Measurements from ENCODE around the gene PDRG1.

PDRG1 gene

DNA sequence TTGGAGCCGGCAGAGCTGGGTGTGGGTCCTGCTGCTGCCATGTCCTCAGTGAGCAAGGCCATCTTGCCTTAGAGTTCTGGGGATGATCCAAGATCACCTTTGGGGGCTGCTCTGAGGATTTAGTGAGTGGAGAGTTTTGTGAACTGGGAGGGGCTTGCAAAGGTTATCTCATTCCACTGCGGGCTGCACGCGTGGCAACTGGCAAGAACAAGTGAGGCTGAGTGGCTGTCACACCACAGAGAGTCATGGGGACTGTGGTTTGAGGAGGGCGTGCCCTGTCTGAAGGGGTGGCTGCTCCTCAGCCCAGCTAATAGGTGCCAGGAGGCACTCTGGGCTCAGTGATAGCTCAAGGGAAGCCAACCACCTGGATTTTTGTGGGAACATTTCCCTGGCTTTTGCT, 43.8 kb downstream of the PDRG1 start:
- TF ChIP-seq, protein P1, sequence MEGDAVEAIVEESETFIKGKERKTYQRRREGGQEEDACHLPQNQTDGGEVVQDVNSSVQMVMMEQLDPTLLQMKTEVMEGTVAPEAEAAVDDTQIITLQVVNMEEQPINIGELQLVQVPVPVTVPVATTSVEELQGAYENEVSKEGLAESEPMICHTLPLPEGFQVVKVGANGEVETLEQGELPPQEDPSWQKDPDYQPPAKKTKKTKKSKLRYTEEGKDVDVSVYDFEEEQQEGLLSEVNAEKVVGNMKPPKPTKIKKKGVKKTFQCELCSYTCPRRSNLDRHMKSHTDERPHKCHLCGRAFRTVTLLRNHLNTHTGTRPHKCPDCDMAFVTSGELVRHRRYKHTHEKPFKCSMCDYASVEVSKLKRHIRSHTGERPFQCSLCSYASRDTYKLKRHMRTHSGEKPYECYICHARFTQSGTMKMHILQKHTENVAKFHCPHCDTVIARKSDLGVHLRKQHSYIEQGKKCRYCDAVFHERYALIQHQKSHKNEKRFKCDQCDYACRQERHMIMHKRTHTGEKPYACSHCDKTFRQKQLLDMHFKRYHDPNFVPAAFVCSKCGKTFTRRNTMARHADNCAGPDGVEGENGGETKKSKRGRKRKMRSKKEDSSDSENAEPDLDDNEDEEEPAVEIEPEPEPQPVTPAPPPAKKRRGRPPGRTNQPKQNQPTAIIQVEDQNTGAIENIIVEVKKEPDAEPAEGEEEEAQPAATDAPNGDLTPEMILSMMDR (IDR thresholded peaks at IDR 0.05; ENCODE audit: insufficient read depth, low read depth, low read length, missing control alignments), result no peak
- no peak overlapping the region for H3K4me3 ChIP-seq (ENCODE audit: low read length)
- DNase-seq (ENCODE audit: low read depth), result no peak

DNA sequence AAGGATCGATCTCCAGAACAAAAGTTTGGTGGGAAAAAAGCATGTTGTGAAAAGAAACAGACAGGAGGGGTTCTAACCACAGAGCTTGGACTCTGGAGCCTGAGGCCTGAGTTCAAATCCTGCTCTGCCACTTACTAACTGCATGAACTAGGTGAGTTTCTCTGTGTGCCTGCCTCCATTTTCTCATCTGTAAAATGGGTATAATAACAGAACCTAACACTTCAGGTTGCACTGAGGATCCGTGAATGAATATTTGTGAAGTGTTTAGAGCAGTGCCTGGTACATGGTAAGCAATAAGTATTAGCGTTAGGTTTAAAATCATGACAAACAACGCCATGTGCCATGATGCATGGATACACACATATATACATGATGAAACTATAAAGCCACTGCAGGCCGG, 44.8 kb downstream of the PDRG1 start:
- TF ChIP-seq, protein P1 (IDR thresholded peaks at IDR 0.05; ENCODE audit: insufficient read depth, low read depth, low read length, missing control alignments), result no peak
- no peak for DNase-seq (ENCODE audit: low read depth)
- no peak overlapping the region for H3K4me3 ChIP-seq (ENCODE audit: low read length)

DNA sequence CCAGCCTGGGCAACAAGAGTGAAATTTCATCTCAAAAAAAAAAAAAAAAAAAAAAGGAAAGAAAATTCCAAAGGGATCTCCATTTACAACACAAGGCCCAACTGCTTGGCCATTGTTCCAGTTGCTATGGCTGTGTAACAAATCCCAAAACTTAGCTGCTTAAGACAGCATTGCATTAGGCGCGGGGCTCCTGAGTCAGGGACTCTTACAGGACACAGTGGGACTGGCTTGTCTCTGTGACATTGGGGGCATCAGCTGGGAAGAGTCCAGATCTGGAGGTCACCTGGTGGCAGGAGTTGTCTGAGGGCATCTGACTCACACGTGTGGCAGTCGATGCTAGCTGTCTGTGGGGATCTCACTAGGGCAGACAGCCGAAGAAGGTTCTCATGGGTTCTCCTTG, 45.8 kb downstream of the PDRG1 start:
- no peak for DNase-seq (ENCODE audit: low read depth)
- TF ChIP-seq, protein P1 (IDR thresholded peaks at IDR 0.05; ENCODE audit: insufficient read depth, low read depth, low read length, missing control alignments), result no peak
- H3K4me3 ChIP-seq (ENCODE audit: low read length), result no peak overlapping the region

DNA sequence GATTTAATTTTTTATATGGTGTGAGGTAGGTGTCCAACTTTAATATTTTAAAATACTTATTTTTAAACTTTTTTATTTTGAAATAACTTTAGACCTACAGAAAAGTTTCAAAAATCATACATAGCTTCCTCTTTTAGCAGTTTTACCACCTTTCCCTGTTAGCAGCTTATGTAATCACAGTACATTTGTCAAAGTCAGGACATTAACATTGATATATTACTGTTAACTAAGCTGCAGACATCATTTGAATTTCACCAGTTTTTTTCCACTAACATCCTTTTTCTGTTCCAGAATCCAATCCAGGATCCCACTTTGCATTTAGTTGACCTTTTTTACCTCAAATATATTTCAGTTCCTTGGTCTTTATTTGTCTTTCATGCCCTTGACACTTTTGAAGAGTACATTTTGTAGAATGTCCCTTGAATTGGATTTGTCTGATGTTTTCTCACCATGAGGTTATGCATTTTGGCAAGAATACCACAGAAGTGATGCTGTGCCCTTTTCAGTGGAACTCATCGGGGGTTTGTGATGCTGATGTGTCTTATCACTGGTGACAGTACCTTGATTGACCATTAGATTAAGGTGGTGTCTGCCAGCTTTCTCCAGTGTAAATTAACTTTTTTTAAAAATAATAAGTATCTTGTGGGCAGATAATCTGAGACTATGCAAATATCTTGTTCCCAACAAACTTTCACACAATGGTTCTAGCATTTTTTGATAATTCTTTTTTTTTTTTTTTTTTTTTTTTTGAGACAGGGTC, 48.0 kb downstream of the PDRG1 start:
- H3K4me3 ChIP-seq (ENCODE audit: low read length), result no peak overlapping the region
- TF ChIP-seq, protein P1 (IDR thresholded peaks at IDR 0.05; ENCODE audit: insufficient read depth, low read depth, low read length, missing control alignments), result no peak
- DNase-seq (ENCODE audit: low read depth), result no peak

DNA sequence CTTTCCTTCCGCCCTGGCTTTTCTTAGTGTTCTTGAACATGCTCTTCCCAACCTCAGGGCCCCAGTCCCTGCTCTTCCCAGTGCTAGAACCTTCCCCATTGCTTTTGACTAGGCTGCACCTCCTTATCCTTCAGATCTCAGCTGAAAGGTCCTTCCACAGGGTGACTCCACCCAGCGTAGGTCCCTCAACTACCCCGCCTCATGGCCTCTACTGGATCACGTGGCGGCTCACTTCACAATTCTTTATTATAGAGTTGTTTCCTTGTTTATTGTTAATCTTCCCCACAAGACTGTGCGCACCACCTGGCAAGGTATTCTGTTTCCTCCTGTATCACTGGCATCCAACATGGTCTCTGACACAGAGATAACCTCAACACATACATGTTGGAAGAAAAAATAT, 50.2 kb downstream of the PDRG1 start:
- TF ChIP-seq, protein P1 (IDR thresholded peaks at IDR 0.05; ENCODE audit: insufficient read depth, low read depth, low read length, missing control alignments), result no peak
- DNase-seq (ENCODE audit: low read depth), result no peak
- no peak overlapping the region for H3K4me3 ChIP-seq (ENCODE audit: low read length)

DNA sequence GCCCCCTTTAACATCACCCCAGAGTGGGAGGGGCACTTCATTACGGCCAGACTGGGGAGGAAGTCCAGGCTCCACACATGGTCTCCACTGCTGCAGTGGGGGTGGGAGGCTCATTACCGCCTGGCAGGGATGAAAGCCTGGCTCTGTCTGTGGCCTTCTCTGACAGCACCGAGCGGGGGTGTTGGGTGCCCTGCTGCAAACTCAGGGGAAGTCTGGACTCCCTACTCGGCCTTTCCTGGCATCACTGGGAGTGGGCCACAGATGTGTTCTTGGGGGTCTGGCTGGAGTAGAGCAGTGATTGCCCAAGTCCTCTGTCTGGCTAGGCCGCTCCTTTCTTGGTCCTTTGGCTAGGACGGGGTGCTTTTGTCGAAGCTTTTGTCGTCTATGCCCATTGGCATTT, 54.3 kb downstream of the PDRG1 start:
- TF ChIP-seq, protein P1 (IDR thresholded peaks at IDR 0.05; ENCODE audit: insufficient read depth, low read depth, low read length, missing control alignments), result no peak
- H3K4me3 ChIP-seq (ENCODE audit: low read length), result no peak overlapping the region
- DNase-seq (ENCODE audit: low read depth), result no peak

DNA sequence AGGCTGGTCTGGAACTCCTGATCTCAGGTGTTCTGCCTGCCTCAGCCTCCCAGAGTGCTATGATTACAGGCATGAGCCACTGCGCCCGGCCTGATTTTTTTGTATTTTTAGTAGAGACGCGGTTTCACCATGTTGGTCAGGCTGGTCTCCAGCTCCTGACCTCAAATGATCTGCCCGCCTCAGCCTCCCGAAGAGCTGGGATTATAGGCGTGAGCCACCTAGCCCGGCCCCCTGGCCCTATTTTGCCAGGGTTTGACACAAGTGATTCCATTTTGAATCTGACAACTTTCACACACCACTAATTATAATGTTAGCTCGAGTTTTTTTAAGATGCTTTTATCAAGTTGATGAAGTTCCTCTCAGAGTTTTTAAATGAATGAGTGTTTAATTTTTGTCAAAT, 55.8 kb downstream of the PDRG1 start:
- DNase-seq (ENCODE audit: low read depth), result no peak
- TF ChIP-seq, protein P1 (IDR thresholded peaks at IDR 0.05; ENCODE audit: insufficient read depth, low read depth, low read length, missing control alignments), result no peak
- no peak overlapping the region for H3K4me3 ChIP-seq (ENCODE audit: low read length)

All from epithelial cell of esophagus (primary cell).